Stimulated activated CD8-positive, alpha-beta memory T cell treated with anti-CD3 and anti-CD28 coated beads, Interleukin-15, amount 100 ng/mL, for 4 hours (primary cell): ENCODE measurements around the gene BACH2.
A peak's percentile ranks its signal among the peaks of the same experiment; 100 is the strongest.
"Not testable (repeated sequence)": the region's sequence is repeated elsewhere in the genome, so short reads cannot be mapped to it uniquely, and the experiment has no call there.

ENCODE experiments used
- DNase-seq, 2 donors: peaks; one replicate each; pipeline ENCODE4 v3.0.0-alpha.2; 2020; ENCODE audit warnings: low read depth in 2 of 2

BACH2 gene

DNA sequence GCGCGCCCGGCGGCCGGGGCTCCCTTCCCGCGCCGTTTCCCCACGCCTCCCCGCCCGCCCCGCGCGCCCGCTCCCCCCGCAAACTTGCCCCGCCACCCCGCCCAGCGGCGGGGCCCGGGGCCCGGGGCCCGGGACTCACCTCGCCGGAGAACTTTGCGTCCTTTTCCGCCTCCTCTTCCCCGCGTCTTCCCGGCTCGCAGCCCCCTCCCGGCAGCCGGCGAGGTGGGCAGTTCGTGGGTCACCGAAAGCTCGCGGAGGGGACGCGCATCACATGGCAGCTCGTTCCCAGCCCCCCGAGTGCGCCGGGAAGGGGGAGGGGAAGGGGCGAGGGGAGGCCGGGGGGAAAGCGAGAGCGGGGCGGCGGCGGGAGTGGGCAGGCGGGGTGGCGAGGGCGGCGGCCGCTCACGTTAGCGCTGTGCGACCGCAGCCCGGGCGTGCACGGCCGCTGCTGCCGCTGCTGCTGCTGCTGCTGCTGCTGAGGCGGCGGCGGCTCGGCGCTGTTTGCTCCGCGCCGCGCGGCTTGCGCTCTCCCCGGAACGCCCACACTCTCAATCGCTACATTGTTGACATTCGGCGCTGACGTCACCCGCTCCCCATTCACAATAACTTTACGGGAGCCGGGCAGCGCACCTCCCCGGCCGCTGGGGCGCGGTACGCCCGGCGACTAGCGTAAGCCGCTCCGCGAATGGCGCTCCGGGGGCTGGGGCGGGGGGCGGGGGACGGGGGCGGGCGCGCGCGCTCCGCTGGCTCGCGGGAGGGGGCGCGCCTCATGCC, at the start of gene BACH2:
TSS of gene BACH2 (minus strand) at position 503 of the 774 bp plus-strand sequence. CDS start 287,999 bp downstream, outside the sequence.
- DNase-seq, result peak; percentile 84 to 93

DNA sequence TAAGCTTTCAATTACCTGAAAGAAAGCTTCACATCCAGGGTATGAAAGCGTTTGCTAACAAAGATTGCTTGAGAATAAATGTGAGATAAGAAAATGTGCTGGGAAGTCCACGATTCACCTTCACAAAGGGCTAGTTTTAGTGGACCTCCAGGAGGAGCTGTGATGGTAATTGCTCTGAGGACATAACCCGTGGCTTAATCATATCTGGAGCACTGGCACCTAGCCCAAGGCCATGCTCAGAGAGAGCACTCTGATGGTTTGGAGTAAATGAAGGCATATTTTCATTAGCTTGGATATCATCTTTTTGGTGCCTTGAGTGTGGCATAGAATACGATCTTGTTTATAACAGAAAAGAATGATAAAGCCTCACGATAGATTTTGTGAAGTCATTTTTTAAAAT, 46.9 kb upstream of the BACH2 start:
- DNase-seq, result no peak

GRCh38 chr6:90338409-90338808, 41.8 kb upstream of the BACH2 start:
- no peak for DNase-seq

GRCh38 chr6:90336388-90336947, 39.8 kb upstream of the BACH2 start:
- DNase-seq, result no peak

- DNase-seq, result no peak
These were observed 37.3 kb upstream of the BACH2 start for GRCh38 chr6:90333928-90334327.

- DNase-seq, result not testable (repeated sequence)
These were observed 36.4 kb upstream of the BACH2 start for GRCh38 chr6:90332978-90333543.

GRCh38 chr6:90329386-90330077, 32.9 kb upstream of the BACH2 start:
- no peak for DNase-seq

- no peak for DNase-seq
These were observed 31.4 kb upstream of the BACH2 start for GRCh38 chr6:90328004-90328403.

GRCh38 chr6:90326404-90327057, 29.9 kb upstream of the BACH2 start:
- DNase-seq, result no peak

- no peak for DNase-seq
These were observed 27.1 kb upstream of the BACH2 start for GRCh38 chr6:90323706-90324105.

DNA sequence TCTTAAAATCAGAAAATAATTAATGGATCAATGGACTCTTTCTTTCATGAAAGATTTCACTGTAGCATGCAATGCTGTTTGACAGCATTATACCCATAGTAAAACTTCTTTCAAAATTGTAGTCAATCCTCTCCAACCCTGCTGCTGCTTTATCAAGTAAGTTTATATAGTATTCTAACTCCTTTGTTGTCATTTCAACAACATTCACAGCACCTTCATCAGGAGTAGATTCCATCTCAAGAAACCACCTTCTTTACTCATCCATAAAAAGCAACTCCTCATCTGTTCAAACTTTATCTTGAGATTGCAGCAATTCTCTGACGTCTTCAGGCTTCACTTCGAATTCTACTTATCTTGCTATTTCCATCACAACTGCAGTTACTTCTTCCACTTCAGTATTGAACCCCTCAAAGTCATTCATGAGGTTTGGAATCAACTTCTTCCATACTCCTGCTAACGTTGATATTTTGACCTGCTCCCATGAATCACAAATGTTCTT, 26.4 kb upstream of the BACH2 start:
- DNase-seq, result no peak

DNA sequence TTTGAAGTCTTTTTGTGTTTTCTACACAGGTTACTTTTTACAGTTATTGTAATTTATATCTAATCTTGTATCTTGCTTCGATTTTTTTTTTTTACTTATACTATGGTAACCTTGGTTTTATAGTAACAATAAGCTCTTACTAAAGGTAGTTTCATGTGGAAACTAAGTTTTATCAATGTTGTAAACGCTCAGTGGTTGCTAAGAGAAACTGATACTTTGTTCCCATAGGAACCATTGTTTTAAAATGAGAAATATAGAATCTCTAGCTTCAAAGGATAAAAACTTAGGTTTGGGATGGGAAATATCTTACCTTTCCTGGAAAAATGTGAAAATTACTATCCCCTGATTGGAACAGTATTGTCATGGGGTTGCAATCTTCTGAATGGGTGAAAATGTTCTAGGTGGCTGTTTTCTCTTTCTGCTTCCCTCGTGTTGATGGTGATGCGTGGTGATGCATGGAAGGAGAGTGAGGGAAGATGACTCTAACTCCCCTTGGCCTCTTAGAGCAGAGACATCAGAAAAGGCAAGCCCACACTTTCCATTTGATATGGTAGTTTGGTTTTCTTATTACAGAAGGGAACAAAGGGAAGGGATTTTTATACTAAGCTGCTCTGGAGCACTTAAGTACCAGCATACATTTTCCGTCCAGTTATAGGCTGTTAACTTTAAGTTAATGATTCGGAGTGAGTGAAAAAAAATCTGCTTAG, 23.5 kb upstream of the BACH2 start:
- DNase-seq, result no peak

GRCh38 chr6:90319044-90319443, 22.4 kb upstream of the BACH2 start:
- no peak for DNase-seq

DNA sequence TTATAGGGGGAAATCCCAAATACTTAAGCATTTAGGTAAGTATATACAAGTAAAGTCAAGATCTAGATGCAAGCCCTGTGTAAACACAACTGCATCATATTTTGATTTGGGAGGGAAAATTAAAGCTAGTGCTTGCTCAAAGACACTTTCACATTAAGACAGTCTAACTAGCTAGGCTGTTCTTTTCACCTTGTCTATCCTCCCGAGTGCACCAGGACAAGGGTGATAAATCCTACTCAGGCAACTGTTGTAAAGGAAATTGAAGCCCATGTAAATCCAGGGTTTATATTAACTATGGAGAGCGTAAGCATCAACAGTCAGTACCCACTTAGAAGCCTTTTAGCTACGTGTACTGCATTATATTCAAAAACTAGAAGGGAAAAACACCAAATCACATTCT, 19.3 kb upstream of the BACH2 start:
- no peak for DNase-seq

- no peak for DNase-seq
These were observed 18.8 kb upstream of the BACH2 start for GRCh38 chr6:90315354-90315950.

GRCh38 chr6:90314514-90314913, 17.9 kb upstream of the BACH2 start:
- DNase-seq, result no peak

DNA sequence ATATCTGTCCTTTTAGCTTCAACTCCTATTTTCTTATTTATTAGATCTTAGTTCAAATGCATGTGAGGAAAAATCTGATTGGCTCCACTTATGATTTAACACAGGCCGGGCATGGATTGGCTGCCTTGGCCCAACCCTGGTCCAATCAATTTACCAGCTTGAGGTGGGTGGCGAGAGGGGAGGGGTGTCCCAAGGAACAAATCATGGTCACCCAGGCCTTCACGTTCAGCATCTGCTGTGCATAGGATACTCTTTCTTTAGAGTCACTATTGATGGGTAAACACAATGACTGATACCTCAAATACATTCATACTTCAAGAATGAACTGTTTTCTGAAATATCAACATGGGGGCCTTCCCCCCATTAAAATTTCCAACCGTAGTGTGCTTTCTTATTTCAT, 14.9 kb upstream of the BACH2 start:
- DNase-seq, result no peak

DNA sequence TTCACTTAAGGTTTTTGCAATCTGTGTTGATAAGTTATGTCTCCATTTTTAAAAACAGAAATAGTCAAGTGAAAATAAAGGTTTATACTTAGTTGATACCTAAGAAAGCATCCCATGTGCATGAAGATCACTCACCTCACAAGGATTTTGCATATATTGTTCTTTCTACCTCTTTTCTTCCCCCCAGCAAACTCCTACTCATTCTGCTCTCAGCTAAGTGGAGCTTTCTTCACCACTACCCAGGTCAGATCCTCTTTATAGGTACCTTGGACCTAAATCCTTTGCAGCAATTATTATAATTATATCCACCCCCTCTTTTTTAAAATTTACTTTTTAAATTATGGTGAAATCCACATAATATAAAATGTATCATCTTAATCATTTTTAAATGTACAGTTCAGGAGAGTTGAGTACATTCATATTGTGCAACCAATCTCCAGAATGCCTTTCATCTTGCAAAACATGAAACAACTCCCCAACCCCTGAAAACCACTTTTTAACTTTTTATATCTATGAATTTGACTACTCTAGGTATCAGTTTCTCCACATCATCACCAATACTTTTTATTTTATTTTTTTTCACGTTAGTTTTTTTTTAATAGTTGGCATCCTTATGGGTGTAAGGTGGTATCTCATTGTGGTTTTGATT, 9.3 kb upstream of the BACH2 start:
- DNase-seq, result no peak

GRCh38 chr6:90304308-90304707, 7.7 kb upstream of the BACH2 start:
- no peak for DNase-seq

GRCh38 chr6:90303039-90303438, 6.4 kb upstream of the BACH2 start:
- DNase-seq, result no peak
